Effector memory CD8-positive, alpha-beta T cell (primary cell): ENCODE measurements around the gene WRAP73.

Source experiments
- ATAC-seq: fragments of 150-1000 bp; cut with Tn5 transposase; replicated peaks from 2 replicates; pipeline ENCODE4 v1.10.0; 2021; ENCODE audit warnings: mild to moderate bottlenecking, moderate library complexity
- DNase-seq, 3 experiments: peaks; one replicate each; pipeline ENCODE4 v3.0.0; 2021
- H3K27ac Mint-ChIP-seq, 2 donors: one replicate each; pipeline ENCODE4 v1.8.0; 2022; ENCODE audit warnings: mild to moderate bottlenecking in 2 of 2, mixed read lengths in 2 of 2, moderate library complexity in 2 of 2
- H3K27me3 Mint-ChIP-seq, 2 donors: one replicate each; pipeline ENCODE4 v1.8.0; 2022; ENCODE audit warnings: mixed read lengths in 2 of 2
- H3K36me3 Mint-ChIP-seq: one replicate; pipeline ENCODE4 v1.8.0; 2022; ENCODE audit warnings: mild to moderate bottlenecking, moderate library complexity, mixed read lengths; ENCODE audit not compliant: insufficient read depth
- H3K4me1 Mint-ChIP-seq, 2 donors: one replicate each; pipeline ENCODE4 v1.8.0; 2022; ENCODE audit warnings: low read depth in 2 of 2, mixed read lengths in 2 of 2
- H3K4me3 Mint-ChIP-seq, 2 donors: one replicate each; pipeline ENCODE4 v1.8.0; 2022; ENCODE audit warnings: mild to moderate bottlenecking in 2 of 2, mixed read lengths in 2 of 2, moderate library complexity in 2 of 2
- H3K9me3 Mint-ChIP-seq, 2 donors: one replicate each; pipeline ENCODE4 v1.8.0; 2022; ENCODE audit warnings: mixed read lengths in 2 of 2

The WRAP73 gene

DNA sequence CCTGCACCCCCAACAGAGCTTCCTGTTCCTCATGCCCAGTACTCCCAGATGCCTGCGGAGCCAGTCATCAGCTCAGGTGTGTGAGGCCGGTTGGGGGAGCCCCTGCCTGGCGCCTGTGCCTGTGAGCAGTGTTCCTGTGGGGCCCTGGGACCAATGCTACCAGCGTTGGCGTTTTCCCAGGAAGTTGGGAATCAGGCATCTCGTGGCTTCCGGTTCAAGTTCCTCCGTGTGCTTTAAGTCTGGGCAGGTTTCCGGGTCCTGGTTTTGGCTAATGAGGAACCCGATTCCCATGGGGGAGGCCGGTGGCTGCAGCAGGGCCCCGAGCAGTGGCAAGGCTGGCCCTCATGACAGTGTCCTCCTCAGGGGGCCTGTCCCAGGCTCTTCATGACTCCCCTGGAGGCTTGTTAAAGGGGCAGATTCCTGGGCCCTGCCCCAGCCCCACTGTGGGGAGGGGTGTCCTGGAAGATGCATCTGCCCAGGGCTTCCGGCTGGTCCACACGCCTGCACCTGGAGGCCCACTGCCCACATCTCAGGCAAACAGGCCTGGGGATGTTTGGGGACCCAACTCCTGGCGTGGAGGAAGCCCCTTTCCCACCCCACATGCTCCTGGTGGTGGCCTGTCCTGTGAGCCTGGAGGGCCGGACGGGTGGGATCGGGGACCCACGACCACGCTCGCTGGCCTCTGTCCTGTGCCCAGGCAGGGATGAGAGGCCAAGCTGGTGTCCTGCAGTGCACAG lies 28.6 kb upstream of the WRAP73 start:
- DNase-seq (no peak), ATAC-seq (no peak)
- Mint-ChIP-seq H3K9me3 (no peaks in the 10 kb centered on the region), H3K27me3 (peaks cover 1 to 13% of the 10 kb centered on the region in 2 donors), H3K4me1 (peaks cover 13 to 36% of the 10 kb centered on the region in 2 donors), H3K27ac (peak overlapping the region in 1 of 2 donors; percentile 69), H3K36me3 (no peaks in the 10 kb centered on the region), H3K4me3 (no peak overlapping the region)

GRCh38 chr1:3677484-3677883 lies 27.6 kb upstream of the WRAP73 start:
- Mint-ChIP-seq H3K36me3 (no peaks in the 10 kb centered on the region), H3K4me3 (peak overlapping the region; percentile 13 to 44), H3K27ac (peak overlapping the region; percentile 58 to 69), H3K4me1 (peaks cover 17 to 40% of the 10 kb centered on the region in 2 donors), H3K9me3 (no peaks in the 10 kb centered on the region), H3K27me3 (peaks cover 5 to 15% of the 10 kb centered on the region in 2 donors)
- DNase-seq: no peak
- no peak for ATAC-seq

DNA sequence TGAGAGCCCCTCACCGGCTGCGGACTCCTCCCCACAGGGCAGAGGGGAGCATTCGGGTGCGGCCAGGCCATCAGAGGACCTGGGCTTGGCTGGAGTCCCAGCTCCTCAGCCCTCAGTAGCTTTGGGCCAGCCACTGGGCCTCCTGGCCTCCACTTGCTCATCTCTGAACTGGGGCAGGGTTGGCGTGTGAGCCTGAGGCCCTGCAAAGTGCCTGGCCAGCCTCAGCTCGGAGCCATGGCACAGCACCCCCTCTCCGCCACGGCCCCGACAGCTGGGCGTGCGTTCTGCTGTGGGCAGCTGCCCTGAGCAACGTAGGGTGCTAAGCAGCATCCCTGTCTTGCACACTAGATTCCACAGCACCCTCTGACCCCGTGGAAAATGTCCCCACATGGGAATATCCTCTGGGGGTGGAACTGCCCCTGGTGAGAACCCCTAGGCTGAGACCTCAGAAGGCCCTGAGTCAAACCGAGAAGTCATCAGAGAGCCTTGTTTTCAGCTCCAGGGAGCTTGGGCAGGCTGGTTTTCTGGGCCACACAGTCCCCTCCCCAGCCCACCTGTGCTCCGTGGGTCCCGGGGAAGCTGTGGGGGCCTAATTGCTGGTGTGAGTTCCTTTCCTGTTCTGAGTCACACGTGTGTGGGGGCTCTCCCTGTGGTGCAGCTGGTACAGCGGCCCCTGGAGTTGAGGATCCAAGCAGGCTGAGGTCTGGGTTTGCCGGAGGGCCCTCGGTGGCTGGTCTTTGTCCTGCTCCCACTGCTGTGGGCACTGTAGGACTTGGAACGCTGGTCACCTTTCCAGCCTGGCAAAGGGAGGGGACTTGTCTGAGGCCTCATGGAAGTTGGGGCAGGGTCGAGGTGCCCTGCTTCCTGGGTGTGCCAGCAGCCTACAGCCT lies 26.9 kb upstream of the WRAP73 start:
- peaks cover 6 to 21% of the 10 kb centered on the region in 2 donors for H3K27me3 Mint-ChIP-seq
- DNase-seq (no peak), ATAC-seq (peak; percentile 23)
- no peaks in the 10 kb centered on the region for H3K36me3 Mint-ChIP-seq
- H3K27ac Mint-ChIP-seq: peak overlapping the region; percentile 58 to 69
- H3K4me3 Mint-ChIP-seq: no peak overlapping the region
- no peaks in the 10 kb centered on the region for H3K9me3 Mint-ChIP-seq
- H3K4me1 Mint-ChIP-seq: peaks cover 17 to 40% of the 10 kb centered on the region in 2 donors

DNA sequence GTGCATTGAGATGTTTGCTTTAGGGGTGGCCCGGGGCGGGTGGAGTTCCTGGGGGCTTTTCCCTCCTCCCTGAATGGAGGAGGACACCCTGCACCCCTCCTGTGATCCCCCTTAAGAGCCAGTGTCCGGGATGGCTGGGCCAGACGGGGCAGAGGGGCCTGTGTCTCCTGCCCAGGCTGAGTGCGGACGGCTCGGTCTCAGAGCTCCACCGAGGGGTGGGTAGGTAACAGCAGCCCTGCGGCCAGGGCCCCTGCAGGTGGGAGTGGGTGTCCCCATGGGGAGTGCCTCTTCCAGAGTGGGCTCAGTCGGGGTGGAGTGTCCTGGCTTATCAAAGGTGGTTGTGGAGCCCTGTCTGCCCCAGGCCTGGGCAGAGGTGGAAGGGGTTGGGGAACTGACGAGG lies 25.5 kb upstream of the WRAP73 start:
- DNase-seq (no peak), ATAC-seq (no peak)
- Mint-ChIP-seq H3K4me3 (no peak overlapping the region), H3K4me1 (peaks cover 19 to 43% of the 10 kb centered on the region in 2 donors), H3K36me3 (no peaks in the 10 kb centered on the region), H3K27ac (peak overlapping the region in 1 of 2 donors; percentile 67), H3K27me3 (peaks cover 11 to 35% of the 10 kb centered on the region in 2 donors), H3K9me3 (no peaks in the 10 kb centered on the region)

GRCh38 chr1:3674100-3675094 lies 24.5 kb upstream of the WRAP73 start:
- Mint-ChIP-seq H3K36me3 (no peaks in the 10 kb centered on the region), H3K27me3 (peaks cover 11 to 46% of the 10 kb centered on the region in 2 donors), H3K4me1 (peaks cover 19 to 38% of the 10 kb centered on the region in 2 donors), H3K4me3 (peak overlapping the region in 1 of 2 donors; percentile 76), H3K9me3 (no peaks in the 10 kb centered on the region), H3K27ac (peak overlapping the region in 1 of 2 donors; percentile 94)
- DNase-seq (no peak), ATAC-seq (no peak)

- Mint-ChIP-seq H3K4me1 (peaks cover 19 to 33% of the 10 kb centered on the region in 2 donors), H3K4me3 (peak overlapping the region; percentile 76 to 78), H3K27me3 (peaks cover 12 to 51% of the 10 kb centered on the region in 2 donors), H3K9me3 (no peaks in the 10 kb centered on the region), H3K36me3 (no peaks in the 10 kb centered on the region), H3K27ac (peak overlapping the region; percentile 85 to 94)
- ATAC-seq: peak; percentile 63
- DNase-seq: no peak
Measured at GRCh38 chr1:3673381-3674099, 23.6 kb upstream of the WRAP73 start.

DNA sequence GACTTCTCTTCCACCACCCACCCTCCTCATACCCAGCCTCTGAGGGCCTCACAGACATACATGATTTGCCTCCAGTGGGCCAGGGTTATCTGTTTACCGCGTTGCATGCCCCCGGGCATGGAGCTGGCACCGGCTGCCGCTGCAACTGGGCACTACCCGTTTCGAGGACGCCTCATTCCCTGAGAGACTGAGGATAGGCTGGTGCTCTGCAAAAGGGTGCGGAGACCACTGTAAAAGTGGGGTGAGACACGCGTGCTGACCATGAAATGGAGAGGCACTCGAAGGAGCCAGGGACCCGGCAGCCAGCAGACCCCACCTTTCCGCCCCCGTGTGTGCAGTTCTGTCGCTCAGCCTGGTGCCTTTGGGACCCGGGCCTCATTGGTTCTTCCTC lies 23.1 kb upstream of the WRAP73 start:
- Mint-ChIP-seq H3K27ac (peak overlapping the region; percentile 85 to 94), H3K4me1 (peaks cover 19 to 32% of the 10 kb centered on the region in 2 donors)

DNA sequence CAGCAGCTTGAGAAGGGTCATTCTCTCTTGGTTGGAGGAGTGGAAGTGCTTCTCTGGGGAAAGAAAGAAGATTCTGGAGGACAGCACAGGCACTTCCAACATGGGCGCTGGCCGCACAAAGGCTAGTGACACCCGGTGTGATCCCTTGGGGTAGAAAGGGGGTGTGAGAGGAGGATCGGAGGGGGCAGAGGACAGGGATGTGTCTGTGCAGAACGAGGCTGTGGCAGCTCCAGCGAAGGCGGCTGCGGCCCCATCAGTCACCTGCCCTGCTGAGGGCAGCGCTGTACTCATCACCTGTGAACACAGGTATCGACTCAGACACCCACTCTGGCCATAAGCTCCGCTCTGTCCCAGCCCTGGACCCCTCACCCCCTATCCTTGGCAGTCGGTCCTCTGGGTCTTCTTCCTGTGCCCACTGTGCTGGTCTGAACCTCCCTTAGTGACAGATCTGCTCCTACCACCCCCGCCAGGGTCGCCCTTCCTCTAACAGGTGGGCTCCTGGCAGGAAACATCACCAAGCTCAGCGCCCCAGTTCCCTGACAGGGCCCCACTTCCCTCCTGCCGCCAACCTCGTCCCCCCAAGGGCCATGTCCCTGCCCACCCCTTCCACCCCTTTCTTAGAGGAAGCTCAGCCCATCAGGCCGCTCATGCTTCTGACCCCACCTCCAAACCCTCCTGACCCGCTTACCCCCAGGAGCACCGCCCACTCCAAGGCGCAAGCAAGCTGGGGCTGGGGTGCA lies 22.5 kb upstream of the WRAP73 start:
- peak overlapping the region in 1 of 2 donors; percentile 85 for H3K27ac Mint-ChIP-seq
- ATAC-seq (no peak), DNase-seq (no peak)
- H3K4me1 Mint-ChIP-seq: peaks cover 13 to 26% of the 10 kb centered on the region in 2 donors
- no peaks in the 10 kb centered on the region for H3K9me3 Mint-ChIP-seq
- H3K36me3 Mint-ChIP-seq: no peaks in the 10 kb centered on the region
- H3K4me3 Mint-ChIP-seq: peak overlapping the region; percentile 76 to 78
- H3K27me3 Mint-ChIP-seq: peaks cover 19 to 60% of the 10 kb centered on the region in 2 donors

More for the DNA sequence above, 23.1 kb upstream of the WRAP73 start:
- ATAC-seq: no peak
- H3K9me3 Mint-ChIP-seq: no peaks in the 10 kb centered on the region
- H3K4me3 Mint-ChIP-seq: peak overlapping the region; percentile 76 to 78
- H3K36me3 Mint-ChIP-seq: no peaks in the 10 kb centered on the region
- DNase-seq: no peak
- peaks cover 18 to 56% of the 10 kb centered on the region in 2 donors for H3K27me3 Mint-ChIP-seq

GRCh38 chr1:3671371-3672180 lies 21.7 kb upstream of the WRAP73 start:
- H3K4me3 Mint-ChIP-seq: no peak overlapping the region
- H3K9me3 Mint-ChIP-seq: no peaks in the 10 kb centered on the region
- ATAC-seq: no peak
- no peak for DNase-seq
- peaks cover 8 to 20% of the 10 kb centered on the region in 2 donors for H3K4me1 Mint-ChIP-seq
- H3K27me3 Mint-ChIP-seq: peaks cover 19 to 66% of the 10 kb centered on the region in 2 donors
- H3K36me3 Mint-ChIP-seq: no peaks in the 10 kb centered on the region
- no peak overlapping the region for H3K27ac Mint-ChIP-seq

DNA sequence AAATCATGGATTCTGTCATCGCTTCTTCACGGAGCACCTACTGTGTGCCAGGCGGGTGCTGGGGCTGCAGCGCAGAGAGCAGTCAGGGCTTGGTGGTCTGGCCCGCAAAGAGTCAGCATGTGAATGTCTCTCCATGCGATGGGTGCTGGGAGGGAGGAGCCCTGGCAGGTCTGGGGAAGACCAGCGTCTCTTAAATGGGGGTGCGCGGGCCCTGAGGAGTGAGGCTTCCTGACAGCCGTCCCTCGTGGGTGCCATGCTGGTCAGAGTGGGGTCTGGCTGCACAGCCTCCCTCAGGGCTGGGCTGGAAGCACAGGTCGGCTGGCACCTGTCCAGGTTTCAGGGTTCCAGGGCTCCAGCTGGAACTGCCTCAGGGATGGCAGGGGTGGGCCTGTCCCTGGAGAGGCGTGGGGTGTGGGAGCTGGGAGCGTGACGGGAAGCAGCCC lies 20.9 kb upstream of the WRAP73 start:
- H3K36me3 Mint-ChIP-seq: no peaks in the 10 kb centered on the region
- DNase-seq: no peak
- H3K9me3 Mint-ChIP-seq: no peaks in the 10 kb centered on the region
- ATAC-seq: no peak
- H3K27me3 Mint-ChIP-seq: peaks cover 19 to 71% of the 10 kb centered on the region in 2 donors
- H3K27ac Mint-ChIP-seq: no peak overlapping the region
- H3K4me3 Mint-ChIP-seq: no peak overlapping the region
- H3K4me1 Mint-ChIP-seq: peaks cover 8 to 16% of the 10 kb centered on the region in 2 donors

DNA sequence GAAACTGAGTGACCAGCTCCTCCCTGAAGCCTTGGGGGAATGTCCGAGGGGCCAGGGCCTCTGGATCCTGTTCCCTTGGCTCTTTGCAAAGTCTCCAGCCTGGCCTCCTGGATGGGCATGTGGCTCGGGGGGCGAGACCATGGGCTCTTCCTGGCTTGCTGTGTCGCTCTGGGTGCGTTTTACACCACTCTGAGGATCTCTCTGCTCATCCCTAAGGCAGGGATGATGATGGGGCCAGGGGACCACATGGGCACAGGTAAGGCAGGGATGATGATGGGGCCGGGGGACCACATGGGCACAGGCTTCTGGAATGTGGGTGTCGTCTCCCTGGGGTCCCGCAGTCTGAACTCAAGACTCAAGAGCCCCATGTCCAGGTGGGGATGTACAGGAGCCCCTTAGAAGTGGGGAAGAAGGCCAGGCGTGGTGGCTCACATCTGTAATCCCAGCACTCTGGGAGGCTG lies 20.1 kb upstream of the WRAP73 start:
- ATAC-seq: no peak
- Mint-ChIP-seq H3K27ac (no peak overlapping the region), H3K36me3 (no peaks in the 10 kb centered on the region), H3K4me1 (peaks cover 8 to 10% of the 10 kb centered on the region in 2 donors), H3K4me3 (no peak overlapping the region), H3K27me3 (peaks cover 19 to 71% of the 10 kb centered on the region in 2 donors), H3K9me3 (no peaks in the 10 kb centered on the region)
- DNase-seq: no peak
